Stomach (tissue), 4 donors: Measurements from ENCODE around the gene IGSF21.

ENCODE experiments used
- POLR2A ChIP-seq, 4 donors: fragments of 450-650 bp; IDR thresholded peaks; one replicate each; pipeline ENCODE4 v1.6.1; 2016; ENCODE audit warnings: antibody characterized with exemption in 4 of 4, control low read depth in 2 of 4, mild to moderate bottlenecking in 1 of 4, moderate library complexity in 1 of 4
- TF ChIP-seq, protein P1 (sequence below), 7 experiments: fragments of 450-650 bp in 4 of 7; fragments of 200-600 bp in 3 of 7; sonication (generic) in 3 of 7; IDR thresholded peaks; one replicate each; pipeline ENCODE4 v1.5.1; 2016 to 2019; ENCODE audit warnings: antibody characterized with exemption in 7 of 7, control low read depth in 2 of 7, mild to moderate bottlenecking in 1 of 7

DNA sequence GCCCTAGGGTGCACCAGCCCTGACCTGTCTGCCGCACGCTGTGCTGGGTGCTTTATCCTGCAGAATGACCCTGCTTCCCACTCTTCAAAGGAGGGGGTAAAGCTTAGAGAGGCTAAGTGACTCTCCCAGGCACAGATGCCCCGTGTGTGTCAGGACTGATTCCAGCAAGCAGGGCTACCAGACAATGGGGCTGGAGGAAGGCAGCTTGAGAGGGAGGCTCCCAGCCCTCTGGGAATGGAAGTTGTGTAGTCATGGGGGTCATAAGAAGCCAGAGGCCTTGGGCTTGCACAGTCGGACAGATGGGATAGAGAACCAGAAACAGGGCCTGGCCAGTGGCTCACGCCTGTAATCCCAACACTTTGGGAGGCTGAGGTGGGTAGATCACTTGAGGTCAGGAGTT, 279.0 kb downstream of the IGSF21 start:
- TF ChIP-seq, protein P1, sequence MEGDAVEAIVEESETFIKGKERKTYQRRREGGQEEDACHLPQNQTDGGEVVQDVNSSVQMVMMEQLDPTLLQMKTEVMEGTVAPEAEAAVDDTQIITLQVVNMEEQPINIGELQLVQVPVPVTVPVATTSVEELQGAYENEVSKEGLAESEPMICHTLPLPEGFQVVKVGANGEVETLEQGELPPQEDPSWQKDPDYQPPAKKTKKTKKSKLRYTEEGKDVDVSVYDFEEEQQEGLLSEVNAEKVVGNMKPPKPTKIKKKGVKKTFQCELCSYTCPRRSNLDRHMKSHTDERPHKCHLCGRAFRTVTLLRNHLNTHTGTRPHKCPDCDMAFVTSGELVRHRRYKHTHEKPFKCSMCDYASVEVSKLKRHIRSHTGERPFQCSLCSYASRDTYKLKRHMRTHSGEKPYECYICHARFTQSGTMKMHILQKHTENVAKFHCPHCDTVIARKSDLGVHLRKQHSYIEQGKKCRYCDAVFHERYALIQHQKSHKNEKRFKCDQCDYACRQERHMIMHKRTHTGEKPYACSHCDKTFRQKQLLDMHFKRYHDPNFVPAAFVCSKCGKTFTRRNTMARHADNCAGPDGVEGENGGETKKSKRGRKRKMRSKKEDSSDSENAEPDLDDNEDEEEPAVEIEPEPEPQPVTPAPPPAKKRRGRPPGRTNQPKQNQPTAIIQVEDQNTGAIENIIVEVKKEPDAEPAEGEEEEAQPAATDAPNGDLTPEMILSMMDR (IDR thresholded peaks at IDR 0.05), result no peak
- no peak for TF ChIP-seq POLR2A (IDR thresholded peaks at IDR 0.05)
